Stomach (tissue), 4 donors: Measurements from ENCODE around the gene KDM6A.

Source experiments
- CTCF ChIP-seq, 7 experiments: fragments of 450-650 bp in 4 of 7; fragments of 200-600 bp in 3 of 7; sonication (generic) in 3 of 7; IDR thresholded peaks; one replicate each; pipeline ENCODE4 v1.5.1; 2016 to 2019; ENCODE audit warnings: antibody characterized with exemption in 7 of 7, control low read depth in 2 of 7, mild to moderate bottlenecking in 1 of 7
- EP300 ChIP-seq: sonication (generic); formaldehyde crosslinking; IDR thresholded peaks from one replicate; pipeline ENCODE4 v1.6.1; 2017; ENCODE audit warnings: antibody characterized with exemption
- POLR2A ChIP-seq, 4 donors: fragments of 450-650 bp; IDR thresholded peaks; one replicate each; pipeline ENCODE4 v1.6.1; 2016; ENCODE audit warnings: antibody characterized with exemption in 4 of 4, control low read depth in 2 of 4, mild to moderate bottlenecking in 1 of 4, moderate library complexity in 1 of 4
- POLR2AphosphoS5 ChIP-seq, 3 donors: sonication (generic); formaldehyde crosslinking; IDR thresholded peaks; one replicate each; pipeline ENCODE4 v1.6.1; 2016; ENCODE audit warnings: antibody characterized with exemption in 3 of 3

DNA sequence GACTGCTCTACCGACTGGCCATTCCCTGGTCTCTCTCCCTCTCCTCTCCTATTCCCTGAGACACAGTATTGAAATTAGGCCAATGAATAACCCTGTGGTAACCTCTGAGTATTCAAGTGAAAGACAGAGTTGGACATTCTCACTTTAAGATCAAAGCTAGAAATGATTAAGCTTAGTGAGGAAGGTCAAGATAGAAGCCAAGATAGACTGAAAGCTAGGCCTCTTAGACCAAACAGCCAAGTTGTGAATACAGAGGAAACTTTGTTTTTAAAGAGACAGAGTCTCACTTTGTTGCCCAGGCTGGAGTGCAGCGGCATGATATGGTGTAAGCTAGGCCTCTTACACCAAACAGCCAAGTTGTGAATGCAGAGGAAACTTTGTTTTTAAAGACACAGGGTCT, 64.6 kb downstream of the KDM6A start:
- TF ChIP-seq CTCF (IDR thresholded peaks at IDR 0.05) (no peak), POLR2AphosphoS5 (IDR thresholded peaks at IDR 0.05) (no peak), POLR2A (IDR thresholded peaks at IDR 0.05) (no peak), EP300 (no peak)
